HG03378 (cell line): ENCODE data around the gene EPHA5.

Experiments
- ATAC-seq: cut with Tn5 transposase; IDR thresholded peaks from one replicate; pipeline ENCODE4 v1.9.1; 2021; ENCODE audit warnings: mild to moderate bottlenecking, moderate library complexity; ENCODE audit not compliant: unreplicated experiment

Gene EPHA5

DNA sequence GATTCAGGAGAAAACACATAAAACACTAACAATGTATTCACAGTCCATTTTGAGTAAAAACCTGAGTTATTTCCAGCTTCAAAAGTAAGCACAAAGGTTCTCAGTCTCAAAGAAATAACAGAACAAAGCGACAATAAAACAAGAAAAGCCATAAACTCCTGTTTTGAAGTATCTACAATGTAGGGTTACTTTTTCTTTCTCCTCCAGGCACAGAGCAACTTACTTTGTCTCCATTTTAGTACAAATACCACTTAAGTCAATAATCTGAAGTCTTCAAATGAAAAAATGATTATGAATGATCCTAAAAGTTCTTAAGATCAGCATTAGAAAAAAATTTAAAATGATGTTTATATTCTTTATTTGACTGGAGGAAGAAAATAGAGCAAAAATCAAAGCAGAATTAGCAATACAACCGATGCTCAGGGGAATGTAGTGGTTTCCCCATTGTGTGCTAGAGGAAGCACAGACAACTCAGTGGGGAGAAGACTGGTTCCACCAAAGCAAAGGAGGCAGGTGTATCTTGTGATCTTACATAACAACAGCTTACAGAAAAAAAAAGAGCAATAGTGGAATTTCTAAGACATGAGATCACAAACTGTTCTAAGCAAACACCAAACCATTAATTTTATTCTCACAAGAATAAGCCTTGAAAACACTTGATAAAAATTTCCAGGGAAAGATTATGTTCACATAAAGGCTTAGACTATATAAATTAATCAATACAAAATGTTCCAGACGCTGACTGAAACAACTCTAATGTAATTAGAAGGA is 35.1 kb downstream of the EPHA5 start:
- ATAC-seq, result no peak

DNA sequence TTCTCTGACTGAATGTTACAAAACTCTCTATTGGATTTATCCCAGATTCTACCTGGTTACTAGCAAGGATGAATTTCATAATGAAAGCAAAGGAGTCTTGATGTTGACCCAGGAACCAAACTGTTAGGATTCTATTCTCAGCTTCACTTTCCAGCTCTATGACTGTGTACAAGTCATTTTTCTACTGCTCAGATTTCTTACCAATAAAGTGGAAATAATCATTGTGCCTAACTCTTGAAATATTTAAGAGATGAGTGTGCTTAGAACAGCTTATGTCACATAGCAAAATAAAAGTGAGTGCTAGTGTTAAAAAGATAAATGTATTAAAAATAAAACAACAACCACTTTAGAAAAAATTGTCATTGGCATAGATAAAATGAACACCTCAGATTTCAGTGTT is 45.6 kb downstream of the EPHA5 start:
- ATAC-seq, result no peak

- no peak for ATAC-seq
Measured at GRCh38 chr4:65623506-65623905, 46.8 kb downstream of the EPHA5 start.

DNA sequence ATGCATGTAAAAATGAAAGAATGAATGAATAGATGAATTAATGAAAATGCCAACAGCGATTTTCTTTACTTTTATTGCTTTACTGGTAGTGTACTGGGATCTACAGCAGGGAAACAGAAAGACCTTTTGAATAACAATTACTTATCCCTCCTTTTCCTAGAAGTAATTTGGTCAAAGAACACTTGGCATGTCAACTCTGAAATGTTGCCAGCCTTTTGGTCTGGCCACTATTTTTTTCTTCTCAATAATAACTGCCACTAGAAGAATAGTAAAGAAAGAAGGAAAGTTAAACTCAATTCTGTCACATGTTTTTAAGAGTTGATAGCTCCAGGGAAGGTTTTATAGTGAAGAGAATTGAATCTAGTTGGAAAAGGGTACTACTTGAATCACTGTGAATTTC is 52.9 kb downstream of the EPHA5 start:
- no peak for ATAC-seq

GRCh38 chr4:65604515-65604914 is 65.8 kb downstream of the EPHA5 start:
- ATAC-seq, result no peak

- no peak for ATAC-seq
Measured at GRCh38 chr4:65600656-65601055, 69.6 kb downstream of the EPHA5 start.

DNA sequence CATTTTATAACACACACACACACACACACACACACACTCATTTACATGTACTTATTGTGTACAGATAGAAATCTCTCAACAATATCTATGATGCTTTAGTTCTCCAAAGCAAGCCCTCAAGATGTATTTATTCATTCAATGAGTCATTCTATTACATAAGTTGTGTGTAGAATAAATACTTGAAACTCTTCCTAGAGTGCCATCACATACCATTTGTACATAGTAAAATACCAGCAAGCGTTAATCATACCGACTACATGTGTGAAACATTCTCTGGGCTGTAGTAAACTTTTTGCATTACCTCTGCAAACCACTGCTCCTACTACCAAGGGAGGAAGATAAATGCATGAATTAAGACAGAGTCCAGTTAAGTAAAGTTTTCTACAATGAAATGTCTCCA is 70.9 kb downstream of the EPHA5 start:
- ATAC-seq, result no peak

GRCh38 chr4:65597697-65598096 is 72.6 kb downstream of the EPHA5 start:
- no peak for ATAC-seq

DNA sequence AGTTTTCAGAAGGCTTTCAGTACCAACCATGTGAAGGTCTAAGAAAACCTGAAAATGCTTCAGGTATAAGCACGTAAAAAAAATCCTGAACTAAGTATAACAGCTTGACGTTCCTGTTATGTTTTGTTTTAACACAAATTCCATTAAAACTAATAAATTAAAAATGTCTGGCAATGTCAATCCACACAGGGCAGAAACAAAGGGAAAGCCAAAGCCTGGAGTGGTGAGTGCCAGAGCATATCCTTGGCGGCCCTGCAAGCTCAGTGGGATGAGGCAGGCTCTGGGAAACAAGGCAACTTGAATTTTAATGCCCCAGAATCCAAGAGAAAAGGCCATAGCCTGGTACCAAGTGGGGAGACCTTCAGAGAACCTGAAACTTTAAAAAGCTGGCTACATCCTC is 78.2 kb downstream of the EPHA5 start:
- ATAC-seq, result no peak

DNA sequence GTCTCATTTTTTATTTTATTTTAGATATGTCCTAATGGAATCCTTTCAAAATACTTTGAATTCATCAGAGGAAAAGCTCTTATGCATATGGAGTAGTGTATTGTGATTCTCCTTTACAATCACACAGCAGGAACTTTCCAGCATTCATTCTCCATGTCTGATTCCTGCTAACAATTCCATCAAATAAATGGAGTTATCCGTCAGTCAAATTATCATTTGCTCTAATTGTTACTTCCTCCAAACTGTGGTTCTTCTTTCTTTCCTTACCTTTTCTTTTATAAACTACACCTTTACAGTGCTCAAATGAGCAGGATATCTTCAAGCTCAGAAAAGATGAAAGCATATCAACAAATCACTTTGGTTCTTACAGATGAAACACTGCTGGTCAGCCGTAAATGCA is 80.4 kb downstream of the EPHA5 start:
- ATAC-seq, result no peak

- no peak for ATAC-seq
Measured at GRCh38 chr4:65589331-65589730, 81.0 kb downstream of the EPHA5 start.

DNA sequence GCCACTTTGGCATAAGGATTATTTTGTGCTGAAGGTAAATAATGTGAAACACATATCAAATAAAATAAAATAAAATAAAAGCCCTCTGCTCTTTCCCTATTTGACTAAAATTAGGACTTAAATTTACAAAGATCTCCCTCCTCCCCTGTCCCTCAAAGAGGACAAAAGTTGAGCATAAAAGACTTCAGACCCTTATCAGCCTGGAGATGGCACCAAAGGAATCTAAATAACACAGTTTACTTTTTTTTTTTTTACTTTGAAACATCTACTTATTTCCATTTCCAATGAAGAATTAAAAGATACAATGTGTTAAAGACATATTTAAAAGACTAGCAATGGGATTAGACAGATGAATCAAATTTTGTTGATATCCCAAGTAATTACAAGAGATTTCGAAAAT is 89.7 kb downstream of the EPHA5 start:
- no peak for ATAC-seq

DNA sequence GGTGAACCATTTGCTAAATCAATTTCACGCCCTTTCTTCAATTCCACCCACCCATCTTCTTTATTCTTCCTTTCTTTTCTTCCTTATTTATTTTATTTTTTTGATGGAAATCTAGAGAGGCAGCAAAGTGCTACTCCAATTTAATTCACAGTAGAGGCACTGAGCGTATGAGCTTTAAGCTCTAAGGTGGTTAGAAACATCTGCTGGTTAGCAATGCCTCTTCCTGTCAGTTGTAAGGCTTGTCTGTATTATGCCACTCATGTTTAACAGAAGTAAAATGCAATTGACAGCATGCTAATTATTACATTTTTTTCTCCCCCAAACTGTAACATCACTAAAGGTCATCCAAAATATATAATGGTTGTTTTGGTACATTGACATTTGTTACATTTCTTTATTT is 103.8 kb downstream of the EPHA5 start:
- no peak for ATAC-seq

DNA sequence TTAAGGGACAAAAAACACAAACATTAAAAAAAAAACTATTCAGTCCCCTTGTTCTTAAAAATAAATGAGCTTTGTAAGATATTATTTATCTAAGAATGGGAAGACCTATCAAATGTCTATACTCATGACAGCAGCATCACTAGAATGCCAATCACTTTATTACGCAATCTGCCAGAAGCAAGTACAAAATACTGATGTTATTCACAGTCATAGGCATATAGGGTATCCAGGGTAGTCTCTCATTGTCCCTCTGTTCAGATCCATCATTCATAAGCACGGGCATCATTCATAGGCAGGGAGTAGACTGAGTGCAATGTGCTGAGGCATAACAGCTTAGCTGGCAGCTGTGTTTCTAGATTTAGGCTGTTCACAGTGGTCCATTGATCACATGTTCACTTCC is 109.1 kb downstream of the EPHA5 start:
- ATAC-seq, result no peak

DNA sequence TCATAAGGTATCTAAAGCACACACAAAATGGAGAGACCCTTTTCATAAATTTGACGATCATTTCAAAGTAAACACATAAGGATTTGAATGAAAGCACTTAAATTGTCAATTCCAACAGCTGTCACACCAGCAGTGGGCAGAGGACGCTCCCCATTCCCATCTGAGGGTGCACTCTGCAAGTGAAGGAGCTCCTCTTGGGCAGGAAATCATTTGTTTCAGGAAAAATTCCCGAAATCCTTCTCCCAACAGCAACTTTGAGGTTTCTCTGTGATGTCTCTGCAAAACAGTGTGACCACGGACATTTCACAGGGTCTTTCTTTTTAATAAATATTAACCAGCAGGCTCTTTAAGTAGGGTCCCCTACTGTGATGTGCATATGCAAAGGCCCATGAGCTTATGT is 111.0 kb downstream of the EPHA5 start:
- no peak for ATAC-seq

- no peak for ATAC-seq
Measured at GRCh38 chr4:65552057-65552456, 118.2 kb downstream of the EPHA5 start.

DNA sequence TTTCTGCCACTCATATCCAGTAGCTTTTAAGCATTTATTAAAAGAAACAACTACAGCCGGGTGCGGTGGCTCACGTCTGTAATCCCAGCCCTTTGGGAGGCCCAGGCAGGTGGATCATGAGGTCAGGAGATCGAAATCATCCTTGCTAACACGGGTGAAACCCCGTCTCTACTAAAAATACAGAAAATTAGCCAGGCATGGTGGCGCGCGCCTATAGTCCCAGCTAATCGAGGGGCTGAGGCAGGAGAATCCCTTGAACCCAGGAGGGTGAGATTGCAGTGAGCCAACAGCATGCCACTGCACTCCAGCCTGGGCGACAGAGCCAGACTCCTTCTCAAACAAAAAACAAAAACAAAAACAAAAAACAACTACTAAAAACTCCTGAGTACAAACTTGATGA is 119.8 kb downstream of the EPHA5 start:
- no peak for ATAC-seq

- no peak for ATAC-seq
Measured at GRCh38 chr4:65546882-65547416, 123.3 kb downstream of the EPHA5 start.

- ATAC-seq, result no peak
Measured at GRCh38 chr4:65538571-65538970, 131.7 kb downstream of the EPHA5 start.

- no peak for ATAC-seq
Measured at GRCh38 chr4:65535113-65535512, 135.2 kb downstream of the EPHA5 start.

DNA sequence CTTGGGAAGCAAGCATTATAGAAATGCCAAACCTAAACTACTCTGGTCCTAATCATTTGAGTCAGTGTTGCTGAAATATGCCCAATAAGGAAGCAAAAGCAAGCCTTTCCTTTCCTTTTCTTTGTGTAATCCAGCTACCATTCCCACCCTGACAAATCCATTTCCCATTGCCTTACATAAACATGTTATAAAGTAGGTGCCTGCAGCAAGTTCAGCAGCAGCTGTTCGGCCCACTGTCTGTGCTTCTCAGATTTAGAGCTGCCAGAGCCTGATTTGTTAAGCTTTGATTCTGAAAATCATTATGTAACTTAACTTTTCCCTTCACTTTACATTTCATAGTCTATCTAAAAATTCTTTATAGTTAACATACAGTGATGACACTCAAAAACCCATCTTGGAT is 148.6 kb downstream of the EPHA5 start:
- ATAC-seq, result no peak

GRCh38 chr4:65515646-65516045 is 154.6 kb downstream of the EPHA5 start:
- no peak for ATAC-seq

DNA sequence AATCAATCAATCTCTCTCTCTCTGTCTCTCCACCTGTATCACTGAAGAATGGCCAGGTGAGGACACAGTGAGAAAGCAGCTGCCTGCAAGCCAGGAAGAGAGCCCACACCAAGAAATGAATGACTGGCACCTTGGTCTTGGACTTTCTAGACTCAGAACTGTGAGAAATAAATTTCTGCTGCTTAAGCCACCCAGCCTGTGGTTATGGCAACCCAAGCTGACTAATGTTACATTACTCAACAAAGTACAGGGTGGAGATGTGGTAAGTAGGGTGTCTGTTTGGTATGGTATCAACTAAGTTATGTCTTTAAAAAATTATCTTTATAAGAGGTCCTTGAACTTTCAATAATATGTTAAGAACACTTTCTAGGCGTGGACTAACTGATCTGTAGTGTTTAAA is 159.3 kb downstream of the EPHA5 start:
- no peak for ATAC-seq
